Spleen (tissue), 7 donors: ENCODE data around the gene LACTBL1.
"Not testable (repeated sequence)": the region's sequence is repeated elsewhere in the genome, so short reads cannot be mapped to it uniquely, and the experiment has no call there.

ENCODE experiments used
- CTCF ChIP-seq, 11 experiments: fragments of 200-600 bp in 7 of 11; fragments of 450-650 bp in 4 of 11; sonication (generic) in 4 of 11; IDR thresholded peaks in 8 of 11; conservative IDR thresholded peaks in 3 of 11; 1 replicate in 7 of 11; 2 replicates in 4 of 11; pipeline versions ENCODE4 v1.4.0 to v1.8.0; 2016 to 2021; ENCODE audit warnings: antibody characterized with exemption in 11 of 11, inconsistent platforms in 4 of 11, mild to moderate bottlenecking in 1 of 11
- POLR2A ChIP-seq, 3 donors: fragments of 450-650 bp; IDR thresholded peaks; one replicate each; pipeline ENCODE4 v1.5.1; 2017; ENCODE audit warnings: antibody characterized with exemption in 3 of 3, mild to moderate bottlenecking in 1 of 3
- donor health status: DM: no; HTN: no; CAD: no; lungs with moderate emphysema.
- donor health status: DM: no; HTN: no; CAD: no.
- donor health status: DM: no; HTN: no; CAD: no.

GRCh38 chr1:23000133-23000532, 27.5 kb upstream of the LACTBL1 start:
- not testable (repeated sequence) for TF ChIP-seq CTCF (IDR thresholded peaks at IDR 0.05 in 8 of 11, conservative IDR thresholded peaks at IDR 0.05 in 3 of 11); POLR2A (IDR thresholded peaks at IDR 0.05)
